Kidney (tissue), 14 donors: ENCODE results near the gene PAPOLB. TPM values are rescaled to one million over a fixed set of nuclear protein-coding genes. Genes with fewer than 3 reads are reported as not detected.
A peak's percentile ranks its signal among the peaks of the same experiment; 100 is the strongest.

Source experiments
- DNase-seq, 5 donors: peaks; one replicate each; pipeline ENCODE4 v3.0.0-alpha.2; 2013 to 2020
- FAIRE-seq: peaks from 2 replicates; lab custom pipeline; 2012; peaks lifted over from hg19 to GRCh38; lab: Jason Lieb, UNC
- H3K27ac ChIP-seq, 2 donors: one replicate each; pipeline ENCODE4 v1.7.0; 2013; ENCODE audit warnings: low read depth in 2 of 2, low read length in 2 of 2, inconsistent platforms in 1 of 2
- H3K27me3 ChIP-seq: one replicate; pipeline ENCODE4 v1.7.1; 2013; ENCODE audit warnings: low read length, inconsistent platforms; ENCODE audit not compliant: control insufficient read depth, insufficient read depth
- H3K36me3 ChIP-seq, 3 donors: one replicate each; pipeline versions ENCODE4 v1.7.0 to v1.7.1; 2013; ENCODE audit warnings: low read length in 3 of 3, control low read depth in 1 of 3, inconsistent platforms in 1 of 3; ENCODE audit not compliant: insufficient read depth in 3 of 3, control insufficient read depth in 2 of 3
- H3K4me1 ChIP-seq, 3 donors: one replicate each; pipeline versions ENCODE4 v1.7.0 to v1.7.1; 2013; ENCODE audit warnings: low read length in 3 of 3, inconsistent platforms in 1 of 3, low read depth in 1 of 3; ENCODE audit not compliant: control insufficient read depth in 2 of 3, insufficient read depth in 2 of 3
- H3K4me3 ChIP-seq, 3 donors: one replicate each; pipeline versions ENCODE4 v1.7.0 to v1.8.1; 2013; ENCODE audit warnings: low read length in 3 of 3, control low read depth in 1 of 3, inconsistent platforms in 1 of 3
- H3K9ac ChIP-seq, 3 donors: one replicate each; pipeline versions ENCODE4 v1.7.0 to v1.7.1; 2013; ENCODE audit warnings: low read length in 3 of 3, control low read depth in 1 of 3, inconsistent platforms in 1 of 3
- H3K9me3 ChIP-seq, 3 donors: one replicate each; pipeline versions ENCODE4 v1.7.0 to v1.7.1; 2013; ENCODE audit warnings: low read length in 3 of 3, control low read depth in 1 of 3, inconsistent platforms in 1 of 3; ENCODE audit not compliant: control insufficient read depth in 2 of 3, insufficient read depth in 1 of 3
- intact Hi-C: fragments of 100-400 bp; cut with DNase I; formaldehyde crosslinking; loops from one replicate; pipeline ENCODE4 v1.11.1; 2022
- polyA plus RNA-seq: library from polyadenylated mRNA; stranded (reverse); fragments of 350-450 nt; fragmentation: Illumina TruSeq; extraction: RNeasy Lipid Tissue Mini Kit (QIAGEN cat#74804); gene quantifications from one replicate; pipeline ENCODE4 v1.2.3, GENCODE V29; 2014; ENCODE audit warnings: low read depth, low replicate concordance; ENCODE audit not compliant: insufficient read depth
- total RNA-seq: library from RNA; stranded (reverse); fragmentation: NEBNext Ultra II Directional; extraction: Animal tissue kit (Norgen Biotek cat#: 25700); gene quantifications from one replicate; pipeline ENCODE4 v1.2.1, GENCODE V29; 2021
- TF ChIP-seq, protein P1 (sequence below): IDR thresholded peaks from 3 replicates; pipeline ENCODE4 v1.5.1; 2012; ENCODE audit warnings: mild to moderate bottlenecking, moderate library complexity, borderline replicate concordance; ENCODE audit not compliant: insufficient read depth; ENCODE audit errors: extremely low read depth
- donor health status: control.
- donor health status: control.
- donor health status: control.
- donor health status: control.
- donor health status: control.
- donor health status: DM: yes; HTN: yes; CAD: no.
- donor health status: Normal renal cell carcinoma (clear cell type).

PAPOLB gene
- total and polyA plus RNA-seq, 2 donors from 2014 or later, result 0.06 TPM; not detected in 1

DNA sequence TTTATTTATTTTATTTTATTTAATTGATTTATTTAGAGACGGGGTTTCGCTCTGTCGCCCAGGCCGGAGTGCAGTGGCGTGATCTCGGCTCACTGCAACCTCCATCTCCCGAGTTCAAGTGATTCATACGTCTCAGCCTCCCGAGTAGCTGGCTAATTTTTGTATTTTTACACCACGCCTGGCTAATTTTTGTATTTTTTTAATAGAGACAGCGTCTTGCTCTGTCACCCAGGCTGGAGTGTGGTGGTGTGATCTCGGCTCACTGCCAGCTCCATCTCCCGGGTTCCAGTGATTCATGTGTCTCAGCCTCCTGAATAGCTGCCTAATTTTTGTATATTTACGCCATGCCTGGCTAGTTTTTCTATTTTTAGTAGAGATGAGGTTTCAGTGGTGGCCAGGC, 52.2 kb downstream of the PAPOLB start:
- DNase-seq (no peak), FAIRE-seq (no peak)
- Histone ChIP-seq H3K9ac (no peak overlapping the region), H3K9me3 (no peaks in the 10 kb centered on the region), H3K36me3 (no peaks in the 10 kb centered on the region), H3K27ac (no peak overlapping the region), H3K4me1 (no peaks in the 10 kb centered on the region), H3K27me3 (no peaks in the 10 kb centered on the region), H3K4me3 (no peak overlapping the region)
- intact Hi-C loops, result no loop called here
- TF ChIP-seq, protein P1, sequence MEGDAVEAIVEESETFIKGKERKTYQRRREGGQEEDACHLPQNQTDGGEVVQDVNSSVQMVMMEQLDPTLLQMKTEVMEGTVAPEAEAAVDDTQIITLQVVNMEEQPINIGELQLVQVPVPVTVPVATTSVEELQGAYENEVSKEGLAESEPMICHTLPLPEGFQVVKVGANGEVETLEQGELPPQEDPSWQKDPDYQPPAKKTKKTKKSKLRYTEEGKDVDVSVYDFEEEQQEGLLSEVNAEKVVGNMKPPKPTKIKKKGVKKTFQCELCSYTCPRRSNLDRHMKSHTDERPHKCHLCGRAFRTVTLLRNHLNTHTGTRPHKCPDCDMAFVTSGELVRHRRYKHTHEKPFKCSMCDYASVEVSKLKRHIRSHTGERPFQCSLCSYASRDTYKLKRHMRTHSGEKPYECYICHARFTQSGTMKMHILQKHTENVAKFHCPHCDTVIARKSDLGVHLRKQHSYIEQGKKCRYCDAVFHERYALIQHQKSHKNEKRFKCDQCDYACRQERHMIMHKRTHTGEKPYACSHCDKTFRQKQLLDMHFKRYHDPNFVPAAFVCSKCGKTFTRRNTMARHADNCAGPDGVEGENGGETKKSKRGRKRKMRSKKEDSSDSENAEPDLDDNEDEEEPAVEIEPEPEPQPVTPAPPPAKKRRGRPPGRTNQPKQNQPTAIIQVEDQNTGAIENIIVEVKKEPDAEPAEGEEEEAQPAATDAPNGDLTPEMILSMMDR, result no peak

- TF ChIP-seq, protein P1, result no peak
- no peaks in the 10 kb centered on the region for H3K4me1 ChIP-seq
- H3K27ac ChIP-seq, result peak overlapping the region; percentile 32 to 70
- H3K27me3 ChIP-seq, result no peaks in the 10 kb centered on the region
- no peak overlapping the region for H3K4me3 ChIP-seq
- H3K9me3 ChIP-seq, result no peaks in the 10 kb centered on the region
- DNase-seq, result no peak
- H3K9ac ChIP-seq, result no peak overlapping the region
- FAIRE-seq, result no peak
- intact Hi-C loops, result no loop called here
- no peaks in the 10 kb centered on the region for H3K36me3 ChIP-seq
Observed at GRCh38 chr7:4809091-4809591, 52.7 kb downstream of the PAPOLB start.

- H3K4me1 ChIP-seq, result no peaks in the 10 kb centered on the region
- no peak overlapping the region for H3K9ac ChIP-seq
- intact Hi-C loops, result no loop called here
- H3K9me3 ChIP-seq, result no peaks in the 10 kb centered on the region
- no peak for DNase-seq
- FAIRE-seq, result no peak
- no peaks in the 10 kb centered on the region for H3K27me3 ChIP-seq
- H3K27ac ChIP-seq, result peak overlapping the region in 1 of 2 donors; percentile 47
- no peaks in the 10 kb centered on the region for H3K36me3 ChIP-seq
- TF ChIP-seq, protein P1, result no peak
- no peak overlapping the region for H3K4me3 ChIP-seq
Observed at GRCh38 chr7:4808565-4808964, 53.3 kb downstream of the PAPOLB start.

DNA sequence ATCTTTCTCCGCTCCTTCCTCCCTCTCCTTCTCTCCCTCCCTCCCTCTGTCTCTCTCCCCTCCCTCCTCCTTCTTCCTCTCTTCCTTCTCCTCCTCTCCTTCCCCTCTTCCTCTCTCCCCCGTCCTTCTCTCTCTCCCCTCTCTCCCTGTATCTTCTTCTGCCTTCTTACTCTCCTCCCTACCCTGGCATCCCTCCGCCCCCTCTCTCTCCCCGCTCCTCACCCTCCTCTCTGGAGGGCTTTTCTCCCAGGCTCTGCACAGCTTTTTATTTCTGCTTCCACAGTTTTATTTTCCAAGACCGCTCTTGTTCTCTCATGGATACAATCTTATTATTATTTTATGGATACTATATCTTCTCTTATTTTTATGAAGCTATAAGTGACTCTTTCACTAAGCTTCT, 53.8 kb downstream of the PAPOLB start:
- no peak for FAIRE-seq
- H3K27ac ChIP-seq, result no peak overlapping the region

More for the DNA sequence above, 53.8 kb downstream of the PAPOLB start:
- no peaks in the 10 kb centered on the region for H3K27me3 ChIP-seq
- no peak for DNase-seq
- H3K9ac ChIP-seq, result no peak overlapping the region
- TF ChIP-seq, protein P1, result no peak
- no peak overlapping the region for H3K4me3 ChIP-seq
- no peaks in the 10 kb centered on the region for H3K36me3 ChIP-seq
- no peaks in the 10 kb centered on the region for H3K9me3 ChIP-seq
- intact Hi-C loops, result no loop called here
- no peaks in the 10 kb centered on the region for H3K4me1 ChIP-seq
